Left hindlimb (tissue), 1 donor: Measurements from ENCODE around the gene CSAD.
"Not testable (repeated sequence)": the region's sequence is repeated elsewhere in the genome, so short reads cannot be mapped to it uniquely, and the experiment has no call there.

Source experiments
- DNase-seq: peaks from one replicate; pipeline ENCODE4 v3.0.0-alpha.2; 2018

Gene CSAD

GRCh38 chr12:53128780-53129569 is 51.8 kb downstream of the CSAD start:
- no peak for DNase-seq

GRCh38 chr12:53127169-53127568 is 53.6 kb downstream of the CSAD start:
- DNase-seq: no peak

DNA sequence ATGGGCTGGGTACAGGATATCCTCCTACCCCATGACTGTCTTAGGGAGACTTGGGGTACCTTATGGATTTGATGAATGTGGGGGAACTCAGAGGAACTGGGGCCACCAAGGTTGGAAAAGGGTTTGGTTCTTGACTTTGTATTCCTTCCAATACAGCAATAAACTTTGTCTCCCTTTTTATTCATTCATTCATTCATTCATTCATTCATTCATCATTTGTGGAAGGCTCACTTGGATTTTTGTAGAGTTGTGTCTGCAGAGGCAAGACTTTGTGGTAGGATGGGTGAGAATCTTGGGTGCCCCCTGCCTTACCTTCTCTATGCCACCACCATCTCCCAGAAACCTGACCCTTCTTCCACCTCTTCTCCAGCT is 56.4 kb downstream of the CSAD start:
- no peak for DNase-seq

- no peak for DNase-seq
These were observed 57.0 kb downstream of the CSAD start for GRCh38 chr12:53123578-53124351.

DNA sequence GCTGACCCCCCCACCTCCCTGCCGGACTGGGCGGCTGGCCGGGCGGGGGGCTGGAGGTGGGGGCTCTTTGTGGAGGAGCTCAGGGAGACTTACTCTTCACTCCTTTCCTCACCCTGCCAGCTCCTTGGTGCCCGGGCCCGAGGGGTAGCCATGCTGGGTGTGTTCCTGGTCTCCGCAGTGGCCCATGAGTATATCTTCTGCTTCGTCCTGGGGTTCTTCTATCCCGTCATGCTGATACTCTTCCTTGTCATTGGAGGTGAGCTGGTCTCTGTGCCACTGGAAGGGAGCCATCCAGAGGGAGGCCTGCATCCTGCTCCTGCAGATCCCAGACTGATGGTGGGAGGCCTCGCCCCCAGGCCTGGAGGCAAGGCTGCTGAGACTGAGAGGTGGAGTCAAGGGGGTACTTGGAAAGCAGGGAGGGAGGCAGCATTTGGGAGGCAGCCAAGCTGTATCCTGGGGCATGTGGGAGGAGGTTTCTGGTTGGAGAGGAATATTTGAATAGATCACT is 57.7 kb downstream of the CSAD start:
- DNase-seq: no peak

GRCh38 chr12:53120685-53121525 is 59.8 kb downstream of the CSAD start:
- DNase-seq: no peak

DNA sequence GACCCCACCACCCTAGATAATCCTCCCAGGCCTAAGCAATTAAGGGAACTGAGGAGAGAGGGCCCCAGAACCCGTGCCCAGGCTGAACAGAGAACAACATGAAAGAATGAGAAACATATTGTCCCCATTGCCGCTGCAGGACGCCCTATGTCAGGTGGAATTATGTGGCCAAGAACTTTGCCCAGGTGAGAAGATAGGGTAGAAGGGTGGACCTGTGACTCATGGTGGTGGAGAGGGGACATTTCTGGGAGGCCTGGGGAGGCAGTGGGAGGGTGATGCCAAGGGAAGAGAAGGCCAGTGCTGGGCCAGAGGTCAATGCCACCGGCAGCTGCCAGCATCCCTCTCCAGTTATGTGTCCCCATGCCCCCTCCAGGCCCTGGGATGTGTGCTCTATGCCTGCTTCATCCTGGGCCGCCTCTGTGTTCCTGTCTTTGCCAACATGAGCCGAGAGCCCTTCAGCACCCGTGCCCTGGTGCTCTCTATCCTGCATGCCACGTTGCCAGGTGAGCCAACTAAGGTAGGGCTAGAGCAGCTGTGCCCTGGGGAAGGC is 61.9 kb downstream of the CSAD start:
- DNase-seq: no peak

DNA sequence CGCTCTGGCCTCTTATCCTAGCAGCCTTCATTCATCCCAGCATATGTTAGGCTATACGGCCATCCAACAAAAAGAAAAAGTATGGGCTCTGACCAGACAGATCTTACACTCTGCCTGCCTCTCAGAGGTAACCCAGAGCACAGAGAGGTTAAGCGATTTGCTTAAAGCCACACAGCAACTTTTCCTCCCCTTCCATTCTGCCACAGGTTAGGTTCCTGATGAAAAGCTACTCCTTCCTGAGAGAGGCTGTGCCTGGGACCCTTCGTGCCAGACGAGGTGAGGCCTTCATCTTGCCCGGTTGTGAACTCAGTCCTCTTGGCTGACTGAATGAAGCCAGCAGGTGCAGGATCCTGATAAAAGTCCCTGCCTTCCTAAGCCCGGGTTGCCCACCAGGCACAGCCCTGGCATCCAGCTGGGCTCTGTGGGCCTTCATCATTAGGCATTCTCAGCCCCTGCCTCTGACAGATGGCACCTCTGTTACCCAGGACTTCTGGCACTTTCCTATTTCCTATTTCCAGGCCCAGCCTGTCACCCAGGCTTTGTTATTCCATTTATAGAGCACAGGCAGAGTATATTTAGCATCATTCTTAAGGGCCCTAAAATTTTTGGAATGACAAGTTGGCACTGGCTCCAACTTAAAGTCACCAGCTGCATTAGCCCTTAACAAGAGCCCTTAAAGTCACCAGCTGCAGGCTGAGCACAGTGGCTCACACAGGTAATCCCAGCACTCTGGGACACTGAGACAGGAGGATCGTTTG is 64.7 kb downstream of the CSAD start:
- DNase-seq: no peak

- no peak for DNase-seq
These were observed 65.4 kb downstream of the CSAD start for GRCh38 chr12:53115112-53115890.

- no peak for DNase-seq
These were observed 66.8 kb downstream of the CSAD start for GRCh38 chr12:53113951-53114350.

GRCh38 chr12:53113136-53113705 is 67.5 kb downstream of the CSAD start:
- DNase-seq: no peak

DNA sequence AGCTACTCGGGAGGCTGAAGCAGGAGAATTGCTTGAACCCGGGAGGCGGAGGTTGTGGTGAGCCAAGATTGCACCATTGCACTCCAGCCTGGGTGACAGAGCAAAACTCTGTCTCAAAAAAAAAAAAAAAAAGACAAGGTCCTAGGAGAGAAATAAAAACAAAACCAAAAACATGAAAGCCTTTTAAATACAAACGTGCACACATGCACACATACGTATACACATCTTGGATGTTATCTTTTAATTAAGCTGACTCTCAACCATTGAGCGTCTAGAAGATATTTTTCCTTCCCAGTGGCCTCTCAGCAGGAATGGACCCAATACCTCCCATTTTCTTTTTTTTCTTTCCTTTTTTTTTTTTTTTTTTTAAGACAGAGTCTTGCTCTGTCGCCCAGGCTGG is 68.3 kb downstream of the CSAD start:
- not testable (repeated sequence) for DNase-seq
